ENCODE results near the gene TICAM1. TPM values are rescaled to one million over a fixed set of nuclear protein-coding genes. Genes with fewer than 3 reads are reported as not detected.

The TICAM1 gene
- total and polyA plus RNA-seq, 2 of the 8 experiments (the other 6 are each of a cell fraction or from before 2014, with no cell fraction given), result 0.41 to 0.65 TPM

- no peaks in the 10 kb centered on the region for H3K79me2 ChIP-seq (ENCODE audit: control insufficient read depth in 1 of 2, insufficient read depth in 2 of 2, low read length in 2 of 2)
- WGBS, 2 experiments (ENCODE audit: extremely low coverage in 1 of 2, insufficient coverage in 1 of 2, insufficient read length in 1 of 2, insufficient replicate concordance in 2 of 2, low coverage in 1 of 2, low lambda C conversion rate in 2 of 2, missing lambda C conversion rate in 1 of 2), result 93% methylated on average over 5 of the region's 6 CpGs; no CpG with 5 or more reads in 1 of the 2 experiments
Measured at GRCh38 chr19:4823577-4823976, 7.9 kb downstream of the TICAM1 start.

More at GRCh38 chr19:4823577-4823976, 7.9 kb downstream of the TICAM1 start:
- TF ChIP-seq TAF7 (optimal IDR thresholded peaks at IDR 0.05; ENCODE audit: borderline replicate concordance, low read depth, low read length), result no peak
- no peak for TF ChIP-seq TEAD4 (IDR thresholded peaks at IDR 0.05; ENCODE audit: low read depth, low read length)
- TF ChIP-seq SRF (IDR thresholded peaks at IDR 0.05; ENCODE audit: low read depth, low read length), result no peak
- no peak for TF ChIP-seq SIX5 (IDR thresholded peaks at IDR 0.05; ENCODE audit: low read depth, low read length)
- no peak for TF ChIP-seq JUN (IDR thresholded peaks at IDR 0.05; ENCODE audit: low read depth, low read length)
- TF ChIP-seq SIN3A (conservative IDR thresholded peaks at IDR 0.05 in 1 of 2, IDR thresholded peaks at IDR 0.05 in 1 of 2; ENCODE audit: low read depth in 1 of 2, low read length in 2 of 2), result no peak
- TF ChIP-seq RNF2 (IDR thresholded peaks at IDR 0.05; ENCODE audit: borderline replicate concordance, low read depth, low read length, missing control alignments, poor library complexity, severe bottlenecking), result no peak
- TF ChIP-seq BRCA1 (IDR thresholded peaks at IDR 0.05; ENCODE audit: low read depth, low read length), result no peak
- no peak for TF ChIP-seq BCL11A (IDR thresholded peaks at IDR 0.05; ENCODE audit: low read depth in 2 of 2, low read length in 2 of 2)
- no peak for TF ChIP-seq KDM1A (IDR thresholded peaks at IDR 0.05; ENCODE audit: borderline replicate concordance, low read length)
- DNase-seq (ENCODE audit: low read depth in 1 of 2, low spot score in 2 of 2) (no peak), FAIRE-seq (no peak)
- no peak overlapping the region for H2BK120ac ChIP-seq (replicated peaks; ENCODE audit: low read depth, low read length)
- no peak overlapping the region for H4K91ac ChIP-seq (replicated peaks; ENCODE audit: insufficient read length, low read length)
- no peak overlapping the region for H4K8ac ChIP-seq (ENCODE audit: extremely low read depth, insufficient read depth, low read length)
- H3K56ac ChIP-seq (replicated peaks; ENCODE audit: insufficient read length, low read depth, low read length), result no peak overlapping the region
- no peak overlapping the region for H4K5ac ChIP-seq (ENCODE audit: insufficient read length, low read depth, low read length)
- no peak overlapping the region for H3K18ac ChIP-seq (ENCODE audit: extremely low read depth, low read length)
- no peaks in the 10 kb centered on the region for H3K4me1 ChIP-seq (replicated peaks in 1 of 4; ENCODE audit: control insufficient read depth in 3 of 4, insufficient read depth in 4 of 4, low read length in 3 of 4)
- H3K23ac ChIP-seq (ENCODE audit: insufficient read length), result no peak overlapping the region
- H3K27me3 ChIP-seq (replicated peaks in 1 of 4; ENCODE audit: control insufficient read depth in 3 of 4, extremely low read depth in 1 of 4, insufficient read depth in 3 of 4, low read length in 3 of 4), result no peaks in the 10 kb centered on the region
- no peak overlapping the region for H2AFZ ChIP-seq (ENCODE audit: low read length)
- H3K79me1 ChIP-seq (ENCODE audit: low read depth, low read length), result no peaks in the 10 kb centered on the region
- ChIA-PET POLR2A (ENCODE audit: partially characterized antibody) (interaction anchor here (0.7 to 1.2 kb wide), 4 partner anchors 14 to 309 kb away, joined by 3 to 6 read pairs (median 3); no protein-coding TSS in a partner anchor), CTCF (ENCODE audit: partially characterized antibody) (interaction anchor here (0.5 to 10.0 kb wide), 9 partner anchors 13 to 1801 kb away, joined by 3 to 71 read pairs (median 3); no protein-coding TSS in a partner anchor)
- no peaks in the 10 kb centered on the region for H3K9me3 ChIP-seq (ENCODE audit: insufficient read depth in 2 of 2, low read depth in 1 of 2, low read length in 1 of 2)
- H2BK15ac ChIP-seq (ENCODE audit: low read length), result no peak overlapping the region
- H3K27ac ChIP-seq (ENCODE audit: low read depth, low read length), result no peak overlapping the region
- H2BK12ac ChIP-seq (ENCODE audit: low read depth, low read length), result no peak overlapping the region
- no peak overlapping the region for H3K14ac ChIP-seq (ENCODE audit: insufficient read length)
- H3K36me3 ChIP-seq (ENCODE audit: control insufficient read depth in 2 of 4, insufficient read depth in 4 of 4, low read length in 3 of 4), result no peaks in the 10 kb centered on the region
- no peak overlapping the region for H3K4me2 ChIP-seq (ENCODE audit: insufficient read depth in 1 of 2, low read depth in 2 of 2, low read length in 2 of 2)
- no peak overlapping the region for H3K4ac ChIP-seq (replicated peaks; ENCODE audit: insufficient read length, low read depth, low read length)
- no peaks in the 10 kb centered on the region for H3K23me2 ChIP-seq (ENCODE audit: low read depth, low read length)
- H4K20me1 ChIP-seq (replicated peaks in 1 of 2; ENCODE audit: control insufficient read depth in 1 of 2, insufficient read depth in 2 of 2, low read length in 2 of 2), result no peaks in the 10 kb centered on the region
- H2BK20ac ChIP-seq (ENCODE audit: low read length), result no peak overlapping the region
- no peak overlapping the region for H3K9ac ChIP-seq (replicated peaks in 1 of 4; ENCODE audit: extremely low read depth in 1 of 4, low read depth in 3 of 4, low read length in 3 of 4)
- no peak overlapping the region for H3K4me3 ChIP-seq (ENCODE audit: extremely low read depth in 1 of 4, insufficient read depth in 2 of 4, low read depth in 3 of 4, low read length in 4 of 4)
- no peak overlapping the region for H2AK5ac ChIP-seq (ENCODE audit: low read depth, low read length)
- H2BK5ac ChIP-seq (ENCODE audit: low read depth, low read length), result no peak overlapping the region

All from H1 (cell line).